Stomach (tissue), 4 donors: ENCODE data around the gene TSHZ2.

ENCODE experiments used
- EP300 ChIP-seq: sonication (generic); formaldehyde crosslinking; IDR thresholded peaks from one replicate; pipeline ENCODE4 v1.6.1; 2017; ENCODE audit warnings: antibody characterized with exemption
- POLR2A ChIP-seq, 4 donors: fragments of 450-650 bp; IDR thresholded peaks; one replicate each; pipeline ENCODE4 v1.6.1; 2016; ENCODE audit warnings: antibody characterized with exemption in 4 of 4, control low read depth in 2 of 4, mild to moderate bottlenecking in 1 of 4, moderate library complexity in 1 of 4
- TF ChIP-seq, protein P1 (sequence below), 7 experiments: fragments of 450-650 bp in 4 of 7; fragments of 200-600 bp in 3 of 7; sonication (generic) in 3 of 7; IDR thresholded peaks; one replicate each; pipeline ENCODE4 v1.5.1; 2016 to 2019; ENCODE audit warnings: antibody characterized with exemption in 7 of 7, control low read depth in 2 of 7, mild to moderate bottlenecking in 1 of 7

DNA sequence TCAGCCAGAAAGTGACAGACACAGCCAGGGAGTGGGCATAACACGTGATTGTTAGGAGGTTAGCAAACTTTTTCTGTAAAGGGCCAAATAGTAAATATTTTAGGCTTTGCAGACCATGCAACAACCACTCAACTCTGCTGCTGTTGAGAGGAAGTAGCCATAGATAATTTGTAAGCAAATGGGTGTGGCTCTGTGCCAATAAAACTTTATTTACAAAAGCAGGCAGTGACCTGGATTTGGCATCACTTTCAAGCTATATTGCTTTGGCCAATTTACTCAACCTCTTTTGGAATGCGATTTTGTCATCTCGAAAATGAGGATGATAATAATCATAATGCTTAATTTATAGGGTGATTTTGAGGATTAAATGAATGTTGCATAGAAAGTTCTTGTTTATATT, 152.6 kb downstream of the TSHZ2 start:
- TF ChIP-seq, protein P1, sequence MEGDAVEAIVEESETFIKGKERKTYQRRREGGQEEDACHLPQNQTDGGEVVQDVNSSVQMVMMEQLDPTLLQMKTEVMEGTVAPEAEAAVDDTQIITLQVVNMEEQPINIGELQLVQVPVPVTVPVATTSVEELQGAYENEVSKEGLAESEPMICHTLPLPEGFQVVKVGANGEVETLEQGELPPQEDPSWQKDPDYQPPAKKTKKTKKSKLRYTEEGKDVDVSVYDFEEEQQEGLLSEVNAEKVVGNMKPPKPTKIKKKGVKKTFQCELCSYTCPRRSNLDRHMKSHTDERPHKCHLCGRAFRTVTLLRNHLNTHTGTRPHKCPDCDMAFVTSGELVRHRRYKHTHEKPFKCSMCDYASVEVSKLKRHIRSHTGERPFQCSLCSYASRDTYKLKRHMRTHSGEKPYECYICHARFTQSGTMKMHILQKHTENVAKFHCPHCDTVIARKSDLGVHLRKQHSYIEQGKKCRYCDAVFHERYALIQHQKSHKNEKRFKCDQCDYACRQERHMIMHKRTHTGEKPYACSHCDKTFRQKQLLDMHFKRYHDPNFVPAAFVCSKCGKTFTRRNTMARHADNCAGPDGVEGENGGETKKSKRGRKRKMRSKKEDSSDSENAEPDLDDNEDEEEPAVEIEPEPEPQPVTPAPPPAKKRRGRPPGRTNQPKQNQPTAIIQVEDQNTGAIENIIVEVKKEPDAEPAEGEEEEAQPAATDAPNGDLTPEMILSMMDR (IDR thresholded peaks at IDR 0.05) = no peak
- no peak for TF ChIP-seq POLR2A (IDR thresholded peaks at IDR 0.05)
- no peak for TF ChIP-seq EP300
